ENCODE results near the gene GABRB1.

GABRB1 gene

DNA sequence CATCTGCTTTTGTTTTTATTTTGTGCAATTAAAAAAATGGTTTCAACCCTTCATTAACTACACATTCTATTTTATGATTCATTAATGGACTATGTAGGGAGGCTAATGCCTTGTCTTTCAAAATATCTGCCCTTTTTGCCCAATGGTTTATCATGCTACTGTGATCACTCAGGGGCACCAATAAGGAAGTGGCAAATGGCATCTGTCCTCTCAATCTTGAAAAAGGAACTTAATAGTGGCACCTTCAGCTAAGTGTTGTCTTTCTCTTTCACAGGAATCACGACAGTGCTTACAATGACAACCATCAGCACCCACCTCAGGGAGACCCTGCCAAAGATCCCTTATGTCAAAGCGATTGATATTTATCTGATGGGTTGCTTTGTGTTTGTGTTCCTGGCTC, 375.0 kb downstream of the GABRB1 start:
- H2AFZ ChIP-seq: no peak overlapping the region
- no peak overlapping the region for H3K9ac ChIP-seq
- H3K4me3 ChIP-seq (ENCODE audit: low read depth, low read length): no peak overlapping the region
- TF ChIP-seq, protein P1, sequence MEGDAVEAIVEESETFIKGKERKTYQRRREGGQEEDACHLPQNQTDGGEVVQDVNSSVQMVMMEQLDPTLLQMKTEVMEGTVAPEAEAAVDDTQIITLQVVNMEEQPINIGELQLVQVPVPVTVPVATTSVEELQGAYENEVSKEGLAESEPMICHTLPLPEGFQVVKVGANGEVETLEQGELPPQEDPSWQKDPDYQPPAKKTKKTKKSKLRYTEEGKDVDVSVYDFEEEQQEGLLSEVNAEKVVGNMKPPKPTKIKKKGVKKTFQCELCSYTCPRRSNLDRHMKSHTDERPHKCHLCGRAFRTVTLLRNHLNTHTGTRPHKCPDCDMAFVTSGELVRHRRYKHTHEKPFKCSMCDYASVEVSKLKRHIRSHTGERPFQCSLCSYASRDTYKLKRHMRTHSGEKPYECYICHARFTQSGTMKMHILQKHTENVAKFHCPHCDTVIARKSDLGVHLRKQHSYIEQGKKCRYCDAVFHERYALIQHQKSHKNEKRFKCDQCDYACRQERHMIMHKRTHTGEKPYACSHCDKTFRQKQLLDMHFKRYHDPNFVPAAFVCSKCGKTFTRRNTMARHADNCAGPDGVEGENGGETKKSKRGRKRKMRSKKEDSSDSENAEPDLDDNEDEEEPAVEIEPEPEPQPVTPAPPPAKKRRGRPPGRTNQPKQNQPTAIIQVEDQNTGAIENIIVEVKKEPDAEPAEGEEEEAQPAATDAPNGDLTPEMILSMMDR (IDR thresholded peaks at IDR 0.05): no peak
- no peak overlapping the region for H3K4me2 ChIP-seq (ENCODE audit: low read length)
- no peaks in the 10 kb centered on the region for H3K79me2 ChIP-seq
- H3K4me1 ChIP-seq: no peaks in the 10 kb centered on the region
- no peak overlapping the region for H3K27ac ChIP-seq
- no peaks in the 10 kb centered on the region for H3K36me3 ChIP-seq (ENCODE audit: control insufficient read depth, insufficient read depth, low read length)
- no peaks in the 10 kb centered on the region for H3K27me3 ChIP-seq (ENCODE audit: control insufficient read depth, insufficient read depth, low read length)
- no peaks in the 10 kb centered on the region for H3K9me3 ChIP-seq (ENCODE audit: control insufficient read depth, low read length)

- Histone ChIP-seq H3K36me3 (ENCODE audit: control insufficient read depth, insufficient read depth, low read length) (no peaks in the 10 kb centered on the region), H3K4me2 (ENCODE audit: low read length) (peak overlapping the region; percentile 32), H3K9ac (no peak overlapping the region), H3K4me3 (ENCODE audit: low read depth, low read length) (no peak overlapping the region), H3K4me1 (no peaks in the 10 kb centered on the region), H3K27ac (no peak overlapping the region), H3K27me3 (ENCODE audit: control insufficient read depth, insufficient read depth, low read length) (no peaks in the 10 kb centered on the region), H2AFZ (no peak overlapping the region), H3K79me2 (no peaks in the 10 kb centered on the region), H3K9me3 (ENCODE audit: control insufficient read depth, low read length) (no peaks in the 10 kb centered on the region)
- TF ChIP-seq, protein P1 (IDR thresholded peaks at IDR 0.05): no peak
These were observed 378.9 kb downstream of the GABRB1 start for GRCh38 chr4:47410271-47410670.

DNA sequence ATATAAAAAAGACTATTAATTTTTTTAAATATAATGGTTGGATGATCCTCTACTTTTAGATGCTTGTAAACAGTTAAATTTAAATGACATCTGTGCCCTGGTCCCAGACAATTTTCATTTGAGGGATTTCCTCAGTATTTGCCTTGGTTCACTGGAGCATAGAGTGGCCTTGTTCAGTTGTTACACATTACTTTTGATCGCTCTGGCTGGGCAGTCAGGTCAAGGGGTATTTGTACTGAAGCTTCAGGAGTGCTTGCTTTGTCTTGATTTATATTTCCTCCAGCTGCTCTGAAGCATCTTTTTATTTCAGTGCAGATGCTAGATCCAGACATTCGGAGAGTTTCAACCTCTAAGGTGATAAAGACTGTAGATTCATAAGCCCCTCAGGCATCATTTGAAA, 382.2 kb downstream of the GABRB1 start:
- no peaks in the 10 kb centered on the region for H3K27me3 ChIP-seq (ENCODE audit: control insufficient read depth, insufficient read depth, low read length)

DNA sequence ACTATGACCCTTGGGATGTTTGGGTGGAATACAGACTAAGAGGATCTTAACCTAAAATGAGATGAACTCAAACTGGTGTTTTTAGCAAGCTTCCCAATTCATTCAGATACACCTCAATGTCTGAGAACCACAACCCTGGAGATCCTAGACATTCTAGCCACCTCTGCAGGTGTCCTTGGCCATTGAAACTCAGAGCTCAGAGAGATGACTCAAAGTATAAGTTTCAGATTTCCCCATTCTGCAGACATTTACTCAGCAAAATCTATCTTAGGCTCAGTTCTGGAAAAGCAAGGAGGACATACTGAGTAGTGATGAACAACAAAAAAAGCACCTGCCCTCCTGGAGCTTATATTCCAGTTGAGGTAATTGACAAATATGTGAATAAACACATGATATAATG, 384.4 kb downstream of the GABRB1 start:
- Histone ChIP-seq H3K36me3 (ENCODE audit: control insufficient read depth, insufficient read depth, low read length) (no peaks in the 10 kb centered on the region), H3K4me1 (peaks cover 2% of the 10 kb centered on the region), H3K27me3 (ENCODE audit: control insufficient read depth, insufficient read depth, low read length) (no peaks in the 10 kb centered on the region), H2AFZ (no peak overlapping the region), H3K4me3 (ENCODE audit: low read depth, low read length) (no peak overlapping the region), H3K9me3 (ENCODE audit: control insufficient read depth, low read length) (no peaks in the 10 kb centered on the region), H3K27ac (no peak overlapping the region), H3K4me2 (ENCODE audit: low read length) (no peak overlapping the region), H3K9ac (no peak overlapping the region), H3K79me2 (no peaks in the 10 kb centered on the region)
- TF ChIP-seq, protein P1 (IDR thresholded peaks at IDR 0.05): no peak

More for the DNA sequence above, 382.2 kb downstream of the GABRB1 start:
- Histone ChIP-seq H3K9ac (no peak overlapping the region), H2AFZ (peak overlapping the region; percentile 46), H3K27ac (no peak overlapping the region), H3K9me3 (ENCODE audit: control insufficient read depth, low read length) (no peaks in the 10 kb centered on the region), H3K36me3 (ENCODE audit: control insufficient read depth, insufficient read depth, low read length) (no peaks in the 10 kb centered on the region), H3K4me1 (no peaks in the 10 kb centered on the region), H3K4me3 (ENCODE audit: low read depth, low read length) (no peak overlapping the region), H3K79me2 (no peaks in the 10 kb centered on the region), H3K4me2 (ENCODE audit: low read length) (no peak overlapping the region)
- TF ChIP-seq, protein P1 (IDR thresholded peaks at IDR 0.05): no peak

GRCh38 chr4:47418147-47418546, 386.8 kb downstream of the GABRB1 start:
- peaks cover 2% of the 10 kb centered on the region for H3K4me1 ChIP-seq
- H3K79me2 ChIP-seq: no peaks in the 10 kb centered on the region
- H2AFZ ChIP-seq: no peak overlapping the region
- no peak overlapping the region for H3K27ac ChIP-seq
- H3K9ac ChIP-seq: no peak overlapping the region
- H3K27me3 ChIP-seq (ENCODE audit: control insufficient read depth, insufficient read depth, low read length): no peaks in the 10 kb centered on the region
- TF ChIP-seq, protein P1 (IDR thresholded peaks at IDR 0.05): no peak
- no peaks in the 10 kb centered on the region for H3K9me3 ChIP-seq (ENCODE audit: control insufficient read depth, low read length)
- H3K4me2 ChIP-seq (ENCODE audit: low read length): no peak overlapping the region
- H3K4me3 ChIP-seq (ENCODE audit: low read depth, low read length): no peak overlapping the region
- H3K36me3 ChIP-seq (ENCODE audit: control insufficient read depth, insufficient read depth, low read length): no peaks in the 10 kb centered on the region
